ENCODE results near the gene SACM1L.

The SACM1L gene

DNA sequence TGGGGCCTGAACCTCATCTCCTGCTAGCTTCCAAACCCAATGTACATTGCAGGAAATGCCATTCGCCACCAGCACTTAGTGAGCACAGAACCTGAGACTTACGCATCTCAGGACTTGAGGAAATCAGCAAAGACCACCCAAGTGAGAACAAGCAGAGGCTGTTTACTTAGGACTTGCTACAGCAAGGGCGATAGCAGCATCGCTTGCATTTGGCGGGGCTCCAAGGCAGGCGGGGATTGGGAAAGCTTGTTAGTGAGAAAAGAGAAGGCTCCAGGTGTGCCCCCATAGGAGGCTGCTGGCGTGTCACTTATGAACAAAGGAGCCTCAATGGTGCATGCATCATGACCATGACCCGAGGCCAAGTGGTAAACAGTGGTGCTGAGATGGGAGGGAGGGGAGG, 87.4 kb downstream of the SACM1L start:
- TF ChIP-seq POLR2AphosphoS5 (IDR thresholded peaks at IDR 0.05; ENCODE audit: low read depth, low read length) (no peak), FOXP2 (optimal IDR thresholded peaks at IDR 0.05; ENCODE audit: borderline replicate concordance, extremely low read depth, extremely low read length, insufficient read depth) (no peak), SIN3A (IDR thresholded peaks at IDR 0.05; ENCODE audit: borderline replicate concordance, insufficient read depth, low read length) (no peak), TAF1 (IDR thresholded peaks at IDR 0.05; ENCODE audit: borderline replicate concordance, insufficient read depth, low read length) (no peak)
- TF ChIP-seq, protein P1, sequence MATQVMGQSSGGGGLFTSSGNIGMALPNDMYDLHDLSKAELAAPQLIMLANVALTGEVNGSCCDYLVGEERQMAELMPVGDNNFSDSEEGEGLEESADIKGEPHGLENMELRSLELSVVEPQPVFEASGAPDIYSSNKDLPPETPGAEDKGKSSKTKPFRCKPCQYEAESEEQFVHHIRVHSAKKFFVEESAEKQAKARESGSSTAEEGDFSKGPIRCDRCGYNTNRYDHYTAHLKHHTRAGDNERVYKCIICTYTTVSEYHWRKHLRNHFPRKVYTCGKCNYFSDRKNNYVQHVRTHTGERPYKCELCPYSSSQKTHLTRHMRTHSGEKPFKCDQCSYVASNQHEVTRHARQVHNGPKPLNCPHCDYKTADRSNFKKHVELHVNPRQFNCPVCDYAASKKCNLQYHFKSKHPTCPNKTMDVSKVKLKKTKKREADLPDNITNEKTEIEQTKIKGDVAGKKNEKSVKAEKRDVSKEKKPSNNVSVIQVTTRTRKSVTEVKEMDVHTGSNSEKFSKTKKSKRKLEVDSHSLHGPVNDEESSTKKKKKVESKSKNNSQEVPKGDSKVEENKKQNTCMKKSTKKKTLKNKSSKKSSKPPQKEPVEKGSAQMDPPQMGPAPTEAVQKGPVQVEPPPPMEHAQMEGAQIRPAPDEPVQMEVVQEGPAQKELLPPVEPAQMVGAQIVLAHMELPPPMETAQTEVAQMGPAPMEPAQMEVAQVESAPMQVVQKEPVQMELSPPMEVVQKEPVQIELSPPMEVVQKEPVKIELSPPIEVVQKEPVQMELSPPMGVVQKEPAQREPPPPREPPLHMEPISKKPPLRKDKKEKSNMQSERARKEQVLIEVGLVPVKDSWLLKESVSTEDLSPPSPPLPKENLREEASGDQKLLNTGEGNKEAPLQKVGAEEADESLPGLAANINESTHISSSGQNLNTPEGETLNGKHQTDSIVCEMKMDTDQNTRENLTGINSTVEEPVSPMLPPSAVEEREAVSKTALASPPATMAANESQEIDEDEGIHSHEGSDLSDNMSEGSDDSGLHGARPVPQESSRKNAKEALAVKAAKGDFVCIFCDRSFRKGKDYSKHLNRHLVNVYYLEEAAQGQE (IDR thresholded peaks at IDR 0.05; ENCODE audit: insufficient read depth in 1 of 2, low read depth in 2 of 2, low read length in 2 of 2): no peak

DNA sequence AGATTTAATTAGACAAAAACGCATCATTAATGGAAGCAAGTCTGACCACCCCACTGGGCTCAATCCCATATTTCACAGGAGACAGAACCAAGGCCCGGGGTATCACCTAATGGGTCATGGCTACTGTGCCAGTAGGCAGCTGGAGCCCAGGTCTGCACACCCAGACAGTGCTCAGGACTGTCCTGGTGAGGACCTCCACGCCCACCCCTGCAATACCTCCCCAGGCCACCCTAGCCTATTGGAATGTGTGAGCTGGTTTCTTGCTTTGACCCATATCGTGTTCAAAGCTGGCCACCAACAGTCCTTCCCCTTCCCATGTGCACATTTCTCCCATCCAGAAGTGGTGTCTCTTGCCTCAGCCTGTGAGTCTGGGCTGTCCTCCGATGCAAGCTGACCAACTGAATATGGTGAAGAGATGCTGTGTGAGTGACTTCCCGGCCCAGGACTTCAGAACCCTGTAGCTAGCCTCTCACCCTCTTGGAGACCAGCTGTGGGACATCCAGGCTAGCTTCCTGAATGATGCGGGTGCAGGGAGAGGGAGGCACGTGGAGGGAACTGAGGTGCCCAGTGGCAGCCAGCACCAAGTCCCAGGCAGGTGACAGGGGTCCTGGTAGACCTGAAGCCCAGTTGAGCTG, 88.0 kb downstream of the SACM1L start:
- TF ChIP-seq SIN3A (IDR thresholded peaks at IDR 0.05; ENCODE audit: borderline replicate concordance, insufficient read depth, low read length) (no peak), TAF1 (IDR thresholded peaks at IDR 0.05; ENCODE audit: borderline replicate concordance, insufficient read depth, low read length) (no peak), FOXP2 (optimal IDR thresholded peaks at IDR 0.05; ENCODE audit: borderline replicate concordance, extremely low read depth, extremely low read length, insufficient read depth) (no peak), POLR2AphosphoS5 (IDR thresholded peaks at IDR 0.05; ENCODE audit: low read depth, low read length) (no peak)
- TF ChIP-seq, protein P1 (IDR thresholded peaks at IDR 0.05; ENCODE audit: insufficient read depth in 1 of 2, low read depth in 2 of 2, low read length in 2 of 2): no peak

DNA sequence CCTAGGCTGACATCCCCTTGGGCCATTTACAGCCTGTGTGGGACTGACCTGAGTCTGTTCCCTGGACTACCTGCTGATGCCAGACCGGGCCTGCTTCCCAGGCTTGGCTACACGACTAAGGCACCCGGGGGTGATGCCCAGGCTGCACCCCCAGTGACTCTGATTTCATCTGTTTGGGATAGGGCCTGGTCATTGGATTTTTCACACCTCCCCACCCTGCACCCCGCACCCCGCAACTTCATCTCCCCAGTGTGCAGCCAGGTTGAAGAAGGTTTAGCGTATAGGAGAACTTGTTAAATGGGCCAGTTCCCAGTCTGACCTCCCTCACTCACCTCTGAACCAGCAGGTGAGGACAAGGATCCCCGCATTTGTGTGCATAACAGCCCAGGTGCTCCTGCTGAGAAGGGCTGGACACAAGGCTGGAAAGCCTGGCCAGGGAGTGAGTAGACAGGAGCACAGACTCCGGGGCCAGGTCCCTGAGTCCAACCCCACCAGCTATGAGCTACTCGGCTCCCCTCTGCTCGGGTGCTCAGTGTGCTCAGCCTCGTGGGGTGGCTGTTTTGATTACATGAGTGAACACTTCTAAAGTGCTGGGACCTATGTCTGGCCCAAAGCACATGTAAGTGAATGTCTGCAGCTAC, 88.7 kb downstream of the SACM1L start:
- no peak for TF ChIP-seq TAF1 (IDR thresholded peaks at IDR 0.05; ENCODE audit: borderline replicate concordance, insufficient read depth, low read length)
- TF ChIP-seq, protein P1 (IDR thresholded peaks at IDR 0.05; ENCODE audit: insufficient read depth in 1 of 2, low read depth in 2 of 2, low read length in 2 of 2): no peak
- TF ChIP-seq POLR2AphosphoS5 (IDR thresholded peaks at IDR 0.05; ENCODE audit: low read depth, low read length): no peak
- TF ChIP-seq FOXP2 (optimal IDR thresholded peaks at IDR 0.05; ENCODE audit: borderline replicate concordance, extremely low read depth, extremely low read length, insufficient read depth): no peak
- TF ChIP-seq SIN3A (IDR thresholded peaks at IDR 0.05; ENCODE audit: borderline replicate concordance, insufficient read depth, low read length): no peak

DNA sequence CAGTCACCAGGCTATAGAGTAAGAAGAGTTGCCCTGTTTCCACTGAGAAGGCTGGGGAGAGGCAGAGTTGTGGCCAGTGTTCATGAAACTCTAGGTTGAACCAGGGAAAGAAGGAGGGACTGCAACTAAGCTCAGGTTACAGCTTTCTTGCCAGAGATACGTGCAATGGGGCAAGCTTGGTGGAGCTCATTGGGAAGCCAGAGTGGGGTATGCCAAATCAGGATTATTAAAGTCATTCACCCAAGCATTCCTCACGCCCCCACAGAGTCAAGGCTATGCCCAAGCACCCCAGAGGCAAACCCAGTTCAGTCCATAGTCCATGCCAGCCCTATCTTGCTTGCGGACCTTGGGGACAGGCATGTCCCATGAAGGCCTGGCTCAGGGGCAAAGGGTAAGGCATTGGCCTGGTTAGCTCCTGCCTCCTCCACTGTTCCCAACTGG, 89.6 kb downstream of the SACM1L start:
- TF ChIP-seq TAF1 (IDR thresholded peaks at IDR 0.05; ENCODE audit: borderline replicate concordance, insufficient read depth, low read length) (no peak), FOXP2 (optimal IDR thresholded peaks at IDR 0.05; ENCODE audit: borderline replicate concordance, extremely low read depth, extremely low read length, insufficient read depth) (no peak), SIN3A (IDR thresholded peaks at IDR 0.05; ENCODE audit: borderline replicate concordance, insufficient read depth, low read length) (no peak)

DNA sequence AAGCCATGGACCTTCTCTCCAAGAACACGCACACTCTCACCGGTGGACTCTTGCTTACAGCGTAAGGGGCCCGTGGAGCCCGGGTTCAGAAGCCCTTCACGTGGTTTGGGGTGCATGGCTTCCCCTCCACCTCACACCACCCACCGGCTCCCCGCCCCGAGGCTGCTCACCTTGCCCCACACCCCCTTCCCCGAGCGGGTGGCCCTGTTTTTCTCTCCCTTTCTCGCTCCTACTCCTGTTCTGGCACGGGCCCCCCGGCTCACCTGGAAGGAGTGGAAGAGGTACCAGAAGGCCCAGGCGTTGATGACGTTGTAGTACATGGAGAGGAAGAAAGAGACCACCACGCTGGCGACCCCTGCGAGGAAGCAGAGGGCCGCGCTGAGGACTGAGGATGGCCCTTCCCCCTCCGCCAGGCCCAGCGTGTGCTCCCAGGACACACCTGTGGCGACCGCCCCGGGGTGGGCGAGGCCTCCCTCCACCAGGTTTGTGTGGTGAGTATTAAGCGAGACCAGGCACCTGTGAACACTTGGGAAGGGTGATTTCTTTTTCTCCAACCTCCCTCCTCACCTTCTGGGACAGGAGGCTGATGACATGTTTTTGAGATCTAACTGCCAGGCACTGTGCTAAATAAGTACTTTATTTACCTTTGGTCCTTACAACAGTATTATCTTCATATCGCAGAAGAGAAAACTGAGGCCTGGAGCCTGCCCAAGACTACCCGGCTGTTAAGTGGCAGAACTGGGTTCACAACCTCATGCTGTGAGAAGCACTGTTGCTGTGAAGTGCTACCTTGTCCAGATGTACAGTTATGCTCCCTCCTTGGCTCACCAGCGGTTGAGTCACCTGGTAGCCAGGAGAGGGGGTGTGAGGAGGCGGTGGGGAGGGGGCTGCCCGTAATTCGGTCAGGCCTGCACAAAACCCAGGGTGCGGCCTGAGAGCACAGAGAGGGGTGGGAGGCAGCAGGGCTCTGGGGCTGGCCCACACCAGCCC, 90.8 kb downstream of the SACM1L start:
- TF ChIP-seq, protein P1 (IDR thresholded peaks at IDR 0.05; ENCODE audit: insufficient read depth in 1 of 2, low read depth in 2 of 2, low read length in 2 of 2): no peak
- TF ChIP-seq FOXP2 (optimal IDR thresholded peaks at IDR 0.05; ENCODE audit: borderline replicate concordance, extremely low read depth, extremely low read length, insufficient read depth) (no peak), SIN3A (IDR thresholded peaks at IDR 0.05; ENCODE audit: borderline replicate concordance, insufficient read depth, low read length) (no peak), POLR2AphosphoS5 (IDR thresholded peaks at IDR 0.05; ENCODE audit: low read depth, low read length) (no peak), TAF1 (IDR thresholded peaks at IDR 0.05; ENCODE audit: borderline replicate concordance, insufficient read depth, low read length) (no peak)

Data from PFSK-1 (cell line).